CD4-positive, CD25-positive, alpha-beta regulatory T cell (primary cell): ENCODE data around the gene TNFRSF8. TPM values are rescaled to one million over a fixed set of nuclear protein-coding genes. Genes with fewer than 3 reads are reported as not detected.
A peak's percentile ranks its signal among the peaks of the same experiment; 100 is the strongest.

Experiments
- ATAC-seq, 2 donors: fragments of 150-1000 bp; cut with Tn5 transposase; one replicate each; pipeline ENCODE4 v1.10.0; 2021; ENCODE audit warnings: low read depth in 2 of 2, moderate number of reproducible peaks in 2 of 2, moderate library complexity in 1 of 2
- DNase-seq, 3 donors: peaks; one replicate each; pipeline versions ENCODE4 v3.0.0 to v3.0.0-alpha.2; 2012 to 2022; ENCODE audit warnings: mixed read lengths in 1 of 3
- H3K27ac ChIP-seq: one replicate; pipeline ENCODE4 v1.7.0; 2013; ENCODE audit warnings: mild to moderate bottlenecking, low read length; ENCODE audit not compliant: insufficient read depth, poor library complexity, severe bottlenecking
- H3K27me3 ChIP-seq: one replicate; pipeline ENCODE4 v1.7.0; 2013; ENCODE audit warnings: low read length; ENCODE audit not compliant: control insufficient read depth, insufficient read depth
- H3K36me3 ChIP-seq: one replicate; pipeline ENCODE4 v1.7.0; 2013; ENCODE audit warnings: mild to moderate bottlenecking, low read length, moderate library complexity; ENCODE audit not compliant: control insufficient read depth, insufficient read depth
- H3K4me1 ChIP-seq: 2 replicates; pipeline ENCODE4 v1.7.0; 2013; ENCODE audit warnings: mild to moderate bottlenecking, low read length; ENCODE audit not compliant: insufficient read depth, control insufficient read depth, poor library complexity, severe bottlenecking
- H3K4me3 ChIP-seq: one replicate; pipeline ENCODE4 v1.7.0; 2013; ENCODE audit warnings: low read depth, mild to moderate bottlenecking, low read length, moderate library complexity
- H3K9me3 ChIP-seq, 2 experiments: 1 replicate in 1 of 2; 2 replicates in 1 of 2; pipeline ENCODE4 v1.7.0; 2013; ENCODE audit warnings: low read length in 2 of 2, mild to moderate bottlenecking in 1 of 2, moderate library complexity in 1 of 2; ENCODE audit not compliant: control insufficient read depth in 2 of 2
- H3K27ac Mint-ChIP-seq, 3 donors: one replicate each; pipeline ENCODE4 v1.8.0; 2020 to 2022; ENCODE audit warnings: mild to moderate bottlenecking in 3 of 3, mixed read lengths in 3 of 3, moderate library complexity in 2 of 3
- H3K27me3 Mint-ChIP-seq: one replicate; pipeline ENCODE4 v1.8.0; 2022; ENCODE audit warnings: mild to moderate bottlenecking, mixed read lengths
- H3K36me3 Mint-ChIP-seq: one replicate; pipeline ENCODE4 v1.8.0; 2020; ENCODE audit warnings: mixed read lengths
- H3K4me1 Mint-ChIP-seq, 4 donors: one replicate each; pipeline ENCODE4 v1.8.0; 2020 to 2022; ENCODE audit warnings: mixed read lengths in 4 of 4, mild to moderate bottlenecking in 1 of 4
- H3K4me3 Mint-ChIP-seq, 4 donors: one replicate each; pipeline ENCODE4 v1.8.0; 2020 to 2022; ENCODE audit warnings: mild to moderate bottlenecking in 4 of 4, mixed read lengths in 4 of 4, moderate library complexity in 3 of 4
- H3K9me3 Mint-ChIP-seq, 7 donors: one replicate each; pipeline ENCODE4 v1.8.0; 2020 to 2022; ENCODE audit warnings: mixed read lengths in 7 of 7, mild to moderate bottlenecking in 3 of 7, moderate library complexity in 2 of 7
- polyA plus RNA-seq, 4 donors: library from polyadenylated mRNA; unstranded; fragments of 300-500 nt; fragmentation: Illumina TruSeq; gene quantifications; one replicate each; pipeline ENCODE4 v1.2.3, GENCODE V29; 2021
- total RNA-seq: library from RNA; stranded (reverse); gene quantifications from one replicate; pipeline ENCODE4 v1.2.3, GENCODE V29; 2022

Gene TNFRSF8
- total and polyA plus RNA-seq, 5 donors from 2014 or later, result 1.1 to 3.2 (median 1.6) TPM

DNA sequence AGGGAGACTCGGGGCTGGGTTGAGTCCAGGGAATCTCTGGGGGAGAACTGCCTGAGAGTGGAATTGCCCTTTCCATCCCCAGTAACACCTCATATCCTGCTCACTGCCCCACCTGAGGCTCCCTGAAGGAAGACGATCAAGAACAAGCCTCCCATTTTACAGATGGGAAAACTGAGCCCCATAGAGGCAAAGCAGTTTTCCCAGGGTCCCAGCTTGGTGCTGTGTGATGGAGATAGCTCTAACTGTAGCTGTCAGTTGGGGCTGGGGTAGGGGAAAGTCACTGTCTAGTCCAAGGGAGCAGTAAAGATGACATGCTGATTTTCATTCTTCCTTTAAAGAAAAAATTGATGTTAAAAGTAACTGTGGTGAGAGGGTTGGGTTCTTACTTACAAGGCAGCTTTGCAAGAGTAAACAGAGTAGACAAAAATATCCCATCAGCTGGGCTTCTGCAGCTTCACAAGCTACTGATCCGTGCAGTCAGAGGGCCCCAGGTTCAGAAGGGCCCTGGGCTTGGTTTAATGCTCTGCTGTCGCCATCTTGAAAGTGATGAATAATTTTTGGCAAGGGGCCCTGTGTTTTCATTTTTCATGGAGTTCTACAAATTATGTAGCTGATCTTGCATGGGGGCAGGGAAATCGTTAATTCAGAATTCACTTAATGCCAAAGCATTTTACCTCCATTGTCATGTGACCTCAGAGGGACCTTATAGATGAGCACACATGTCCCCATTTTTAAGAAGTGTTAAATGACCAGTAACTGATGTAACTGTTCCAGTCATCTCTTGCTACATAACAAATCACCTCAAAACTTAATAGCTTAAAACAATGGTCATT, 86.1 kb downstream of the TNFRSF8 start:
- DNase-seq, result peak in 1 of 3 donors; percentile 74
- Mint-ChIP-seq H3K9me3 (no peaks in the 10 kb centered on the region), H3K27me3 (no peaks in the 10 kb centered on the region), H3K27ac (peak overlapping the region; percentile 96 to 100 (median 99)), H3K4me3 (peak overlapping the region; percentile 58 to 86 (median 83)), H3K4me1 (peaks cover 40 to 98% (median 61%) of the 10 kb centered on the region in 4 donors), H3K36me3 (no peaks in the 10 kb centered on the region)
- Histone ChIP-seq H3K9me3 (no peaks in the 10 kb centered on the region), H3K4me1 (peaks cover 93% of the 10 kb centered on the region), H3K27ac (peak overlapping the region; percentile 81), H3K36me3 (no peaks in the 10 kb centered on the region), H3K4me3 (peak overlapping the region; percentile 75), H3K27me3 (no peaks in the 10 kb centered on the region)
- no peak for ATAC-seq

DNA sequence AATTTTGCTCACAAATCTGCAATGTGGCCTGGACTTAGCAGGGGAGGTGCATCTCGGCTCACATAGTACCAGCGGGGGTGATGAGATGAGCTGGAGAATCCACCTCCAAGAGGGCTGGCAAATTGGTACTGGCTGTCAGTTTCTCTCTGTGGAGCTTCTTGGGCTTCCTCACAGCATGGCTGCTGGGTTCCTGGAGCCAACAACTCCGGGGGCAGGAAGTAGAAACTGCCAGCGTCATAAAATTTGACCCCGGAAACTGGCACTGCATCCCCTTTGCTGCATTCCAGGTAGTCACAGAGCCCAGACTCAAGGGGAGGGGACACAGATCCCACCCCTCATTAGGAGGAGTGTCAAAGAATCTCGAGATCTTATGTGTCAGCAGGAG, 86.7 kb downstream of the TNFRSF8 start:
- Histone ChIP-seq H3K36me3 (no peaks in the 10 kb centered on the region), H3K9me3 (no peaks in the 10 kb centered on the region), H3K4me1 (peaks cover 91% of the 10 kb centered on the region), H3K27me3 (no peaks in the 10 kb centered on the region), H3K4me3 (peak overlapping the region; percentile 75), H3K27ac (peak overlapping the region; percentile 81)
- DNase-seq (no peak), ATAC-seq (no peak)
- Mint-ChIP-seq H3K4me1 (peaks cover 40 to 97% (median 60%) of the 10 kb centered on the region in 4 donors), H3K27ac (peak overlapping the region; percentile 96 to 100 (median 99)), H3K4me3 (peak overlapping the region in 3 of 4 donors; percentile 82 to 86 (median 84)), H3K9me3 (no peaks in the 10 kb centered on the region), H3K36me3 (no peaks in the 10 kb centered on the region), H3K27me3 (no peaks in the 10 kb centered on the region)

- no peaks in the 10 kb centered on the region for H3K36me3 ChIP-seq
- peaks cover 85% of the 10 kb centered on the region for H3K4me1 ChIP-seq
- peak; percentile 80 to 83 for ATAC-seq
- peak overlapping the region; percentile 81 for H3K27ac ChIP-seq
- no peaks in the 10 kb centered on the region for H3K9me3 ChIP-seq
- Mint-ChIP-seq H3K4me1 (peaks cover 40 to 97% (median 65%) of the 10 kb centered on the region in 4 donors), H3K27me3 (no peaks in the 10 kb centered on the region), H3K36me3 (peaks cover 5% of the 10 kb centered on the region), H3K9me3 (no peaks in the 10 kb centered on the region), H3K4me3 (peak overlapping the region; percentile 82 to 86 (median 84)), H3K27ac (peak overlapping the region; percentile 96 to 100 (median 99))
- no peaks in the 10 kb centered on the region for H3K27me3 ChIP-seq
- H3K4me3 ChIP-seq, result peak overlapping the region; percentile 75
- peak in 2 of 3 donors; percentile 70 to 90 for DNase-seq
These were observed 87.5 kb downstream of the TNFRSF8 start for GRCh38 chr1:12150456-12151200.

DNA sequence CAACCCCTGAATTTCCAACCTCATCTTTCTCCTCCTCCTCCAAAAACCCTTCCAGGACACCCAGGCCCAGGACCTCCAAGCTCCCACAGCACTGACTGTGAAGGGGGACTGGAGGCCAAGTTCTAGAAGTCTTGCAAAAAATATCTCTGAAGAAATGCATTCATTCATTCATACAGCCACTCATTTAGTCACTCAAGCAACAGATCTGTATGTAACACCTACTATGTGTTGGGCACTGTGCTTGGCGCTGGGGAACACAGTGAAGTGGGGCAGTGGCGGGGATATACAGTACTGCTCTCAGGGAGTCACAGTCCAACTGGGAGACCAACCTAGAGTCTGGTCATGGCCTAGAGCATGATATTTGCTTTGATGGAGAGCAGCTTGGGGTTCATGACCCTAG, 88.4 kb downstream of the TNFRSF8 start:
- Mint-ChIP-seq H3K4me1 (peaks cover 37 to 96% (median 66%) of the 10 kb centered on the region in 4 donors), H3K9me3 (no peaks in the 10 kb centered on the region), H3K4me3 (peak overlapping the region; percentile 82 to 86 (median 83)), H3K27ac (peak overlapping the region; percentile 96 to 100 (median 99)), H3K27me3 (no peaks in the 10 kb centered on the region), H3K36me3 (peaks cover 8% of the 10 kb centered on the region)
- no peaks in the 10 kb centered on the region for H3K9me3 ChIP-seq
- H3K27ac ChIP-seq, result peak overlapping the region; percentile 81
- H3K27me3 ChIP-seq, result no peaks in the 10 kb centered on the region
- ATAC-seq, result no peak
- peak overlapping the region; percentile 75 for H3K4me3 ChIP-seq
- no peak for DNase-seq
- H3K4me1 ChIP-seq, result peaks cover 79% of the 10 kb centered on the region
- H3K36me3 ChIP-seq, result no peaks in the 10 kb centered on the region

- H3K9me3 Mint-ChIP-seq, result no peaks in the 10 kb centered on the region
- Histone ChIP-seq H3K4me3 (peak overlapping the region; percentile 75), H3K27ac (peak overlapping the region; percentile 81), H3K27me3 (no peaks in the 10 kb centered on the region), H3K9me3 (no peaks in the 10 kb centered on the region), H3K4me1 (peaks cover 76% of the 10 kb centered on the region), H3K36me3 (no peaks in the 10 kb centered on the region)
- peaks cover 10% of the 10 kb centered on the region for H3K36me3 Mint-ChIP-seq
- H3K4me1 Mint-ChIP-seq, result peaks cover 40 to 95% (median 62%) of the 10 kb centered on the region in 4 donors
- H3K27me3 Mint-ChIP-seq, result no peaks in the 10 kb centered on the region
- peak overlapping the region; percentile 96 to 100 (median 99) for H3K27ac Mint-ChIP-seq
- H3K4me3 Mint-ChIP-seq, result peak overlapping the region; percentile 34 to 86 (median 81)
- ATAC-seq (peak; percentile 30 to 43), DNase-seq (peak in 1 of 3 donors; percentile 81)
These were observed 89.2 kb downstream of the TNFRSF8 start for GRCh38 chr1:12152113-12152891.

- Mint-ChIP-seq H3K4me1 (peaks cover 45 to 95% (median 68%) of the 10 kb centered on the region in 4 donors), H3K4me3 (peak overlapping the region; percentile 76 to 86 (median 82)), H3K27me3 (no peaks in the 10 kb centered on the region), H3K9me3 (no peaks in the 10 kb centered on the region), H3K27ac (peak overlapping the region; percentile 96 to 100 (median 99)), H3K36me3 (peaks cover 15% of the 10 kb centered on the region)
- Histone ChIP-seq H3K27ac (peak overlapping the region; percentile 81), H3K36me3 (no peaks in the 10 kb centered on the region), H3K9me3 (no peaks in the 10 kb centered on the region), H3K4me1 (peaks cover 76% of the 10 kb centered on the region), H3K27me3 (no peaks in the 10 kb centered on the region), H3K4me3 (peak overlapping the region; percentile 75)
- DNase-seq (peak in 2 of 3 donors; percentile 44 to 71), ATAC-seq (no peak)
These were observed 90.2 kb downstream of the TNFRSF8 start for GRCh38 chr1:12153181-12153785.

DNA sequence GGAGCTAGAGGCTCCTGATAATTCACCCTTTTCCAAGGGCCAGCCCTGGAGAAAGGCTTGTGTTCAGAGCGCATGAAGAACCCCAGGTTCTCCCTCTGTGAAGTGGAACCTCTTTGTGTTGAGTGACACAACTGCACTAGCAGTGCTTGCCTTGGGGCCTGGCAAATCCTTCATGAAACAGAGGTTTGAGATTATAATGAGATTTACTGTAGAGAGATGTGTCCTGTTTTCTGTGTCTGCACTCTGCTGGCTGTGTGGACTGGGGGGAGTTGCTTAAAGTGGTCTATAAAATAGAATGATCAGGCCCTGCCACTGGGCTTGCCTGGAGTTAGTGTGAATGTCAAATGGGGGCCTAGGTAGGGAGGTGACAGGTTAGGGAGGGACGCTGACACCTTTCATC, 92.2 kb downstream of the TNFRSF8 start:
- Mint-ChIP-seq H3K9me3 (peaks cover 0 to 3% (median 0%) of the 10 kb centered on the region in 7 donors), H3K27ac (peak overlapping the region; percentile 80 to 98 (median 82)), H3K4me3 (peak overlapping the region in 3 of 4 donors; percentile 5 to 70 (median 18)), H3K27me3 (no peaks in the 10 kb centered on the region), H3K36me3 (peaks cover 15% of the 10 kb centered on the region), H3K4me1 (peaks cover 40 to 94% (median 65%) of the 10 kb centered on the region in 4 donors)
- H3K36me3 ChIP-seq, result no peaks in the 10 kb centered on the region
- ATAC-seq (no peak), DNase-seq (no peak)
- no peak overlapping the region for H3K4me3 ChIP-seq
- no peaks in the 10 kb centered on the region for H3K9me3 ChIP-seq
- no peak overlapping the region for H3K27ac ChIP-seq
- no peaks in the 10 kb centered on the region for H3K27me3 ChIP-seq
- H3K4me1 ChIP-seq, result peaks cover 76% of the 10 kb centered on the region
